Measurements from ENCODE around the gene AIG1. TPM values are rescaled to one million over a fixed set of nuclear protein-coding genes. Genes with fewer than 3 reads are reported as not detected.

The AIG1 gene
- total RNA-seq, 1 donor from 2014 or later: 7.2 TPM

DNA sequence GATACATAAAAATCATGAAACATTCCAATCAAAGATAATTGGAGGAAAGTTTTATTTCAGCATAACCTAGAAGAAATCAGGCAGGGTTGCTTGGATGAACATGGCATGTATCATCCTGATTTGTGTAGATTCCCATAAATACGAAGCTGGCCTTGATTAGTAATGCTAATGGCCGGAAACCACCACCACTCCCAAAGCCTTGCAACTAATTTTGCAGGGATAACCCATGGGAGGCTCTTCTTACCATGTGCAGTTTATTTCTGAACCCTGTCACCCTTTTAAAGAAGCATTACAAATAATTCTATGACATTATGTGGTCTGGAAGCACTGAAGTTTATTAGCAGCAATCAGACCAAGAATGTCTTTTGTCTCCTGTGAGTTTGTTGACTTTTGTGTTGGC is 80.8 kb downstream of the AIG1 start:
- H3K36me3 Mint-ChIP-seq (ENCODE audit: low read depth): peaks cover 15% of the 10 kb centered on the region
- H3K27ac Mint-ChIP-seq: no peak overlapping the region
- intact Hi-C loops (cut with micrococcal nuclease): no loop called here
- no peaks in the 10 kb centered on the region for H3K4me1 Mint-ChIP-seq
- DNase-seq: no peak
- TF ChIP-seq CTCF (IDR thresholded peaks at IDR 0.05): no peak
- no peak for ATAC-seq (ENCODE audit: low read depth)
- H3K27me3 Mint-ChIP-seq: no peaks in the 10 kb centered on the region
- H3K9me3 Mint-ChIP-seq: peaks cover 2% of the 10 kb centered on the region
- ChIA-PET CTCF (no interaction called here), POLR2A (no interaction called here)
- no peak overlapping the region for H3K4me3 Mint-ChIP-seq

DNA sequence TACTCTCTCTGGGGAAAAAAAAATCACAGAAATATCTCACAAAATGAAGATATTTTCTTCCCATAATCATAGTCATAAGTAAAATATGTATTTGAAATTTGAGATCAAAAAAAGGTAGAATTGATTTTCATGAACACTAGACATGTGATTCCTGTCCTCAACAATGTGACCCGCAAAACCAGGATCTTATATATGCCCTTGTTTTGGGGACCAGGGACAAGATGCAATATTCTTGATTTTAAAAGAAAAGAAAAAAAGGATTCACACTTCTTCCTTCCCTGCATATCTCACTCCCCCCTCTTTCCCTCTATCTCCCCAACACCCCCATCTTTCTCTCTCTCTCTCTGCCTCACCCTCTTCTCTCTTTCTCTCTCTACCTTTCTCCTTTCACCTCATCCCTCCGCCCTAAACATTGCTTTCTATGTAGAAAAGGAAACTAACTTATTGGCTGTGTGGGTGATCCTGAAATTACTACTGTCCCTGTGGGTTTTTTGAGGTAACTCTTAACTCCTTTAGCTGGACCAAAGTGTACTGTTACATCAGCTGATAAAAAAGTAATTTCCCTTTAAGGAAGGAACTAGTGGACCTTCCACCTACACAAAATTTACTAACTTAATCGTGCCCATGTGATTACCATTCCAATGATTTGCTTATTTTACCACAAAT is 85.6 kb downstream of the AIG1 start:
- DNase-seq (no peak), ATAC-seq (ENCODE audit: low read depth) (no peak)
- H3K36me3 Mint-ChIP-seq (ENCODE audit: low read depth): no peaks in the 10 kb centered on the region
- no peak overlapping the region for H3K27ac Mint-ChIP-seq
- no peaks in the 10 kb centered on the region for H3K4me1 Mint-ChIP-seq
- ChIA-PET CTCF (no interaction called here), POLR2A (no interaction called here)
- intact Hi-C loops (cut with micrococcal nuclease): no loop called here
- H3K27me3 Mint-ChIP-seq: no peaks in the 10 kb centered on the region
- no peaks in the 10 kb centered on the region for H3K9me3 Mint-ChIP-seq
- no peak for TF ChIP-seq CTCF (IDR thresholded peaks at IDR 0.05)
- no peak overlapping the region for H3K4me3 Mint-ChIP-seq

DNA sequence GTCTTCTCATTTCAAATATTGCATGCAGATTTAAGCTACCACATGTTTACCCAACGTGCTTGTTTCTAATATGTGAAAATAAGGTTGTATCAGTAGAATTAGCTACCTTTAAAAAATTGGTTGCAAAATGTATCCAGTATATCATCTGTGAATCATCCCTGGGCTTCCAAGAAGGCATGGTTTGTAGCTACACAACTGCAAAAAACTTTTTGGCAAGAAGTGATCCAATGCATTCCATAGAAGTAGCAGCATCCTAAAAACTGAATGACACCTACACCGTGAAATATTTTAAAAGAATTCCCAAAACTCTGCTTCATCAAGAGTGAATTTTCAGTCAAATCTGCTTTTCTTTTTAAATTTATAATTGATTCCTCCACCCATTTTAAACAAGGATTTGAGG is 89.1 kb downstream of the AIG1 start:
- Mint-ChIP-seq H3K36me3 (ENCODE audit: low read depth) (no peaks in the 10 kb centered on the region), H3K4me1 (no peaks in the 10 kb centered on the region), H3K4me3 (no peak overlapping the region), H3K27ac (no peak overlapping the region), H3K27me3 (no peaks in the 10 kb centered on the region), H3K9me3 (no peaks in the 10 kb centered on the region)
- DNase-seq: no peak
- no peak for TF ChIP-seq CTCF (IDR thresholded peaks at IDR 0.05)
- ChIA-PET CTCF (no interaction called here), POLR2A (no interaction called here)
- intact Hi-C loops (cut with micrococcal nuclease): no loop called here
- no peak for ATAC-seq (ENCODE audit: low read depth)

GRCh38 chr6:143150281-143150680 is 89.6 kb downstream of the AIG1 start:
- CTCF ChIA-PET: no interaction called here
- no peak for TF ChIP-seq CTCF (IDR thresholded peaks at IDR 0.05)
- Mint-ChIP-seq H3K4me3 (no peak overlapping the region), H3K9me3 (no peaks in the 10 kb centered on the region), H3K27me3 (no peaks in the 10 kb centered on the region), H3K27ac (no peak overlapping the region), H3K4me1 (no peaks in the 10 kb centered on the region), H3K36me3 (ENCODE audit: low read depth) (no peaks in the 10 kb centered on the region)
- ATAC-seq (ENCODE audit: low read depth) (no peak), DNase-seq (no peak)
- intact Hi-C loops (cut with micrococcal nuclease): no loop called here
- POLR2A ChIA-PET: no interaction called here

GRCh38 chr6:143151381-143151780 is 90.7 kb downstream of the AIG1 start:
- Mint-ChIP-seq H3K4me1 (no peaks in the 10 kb centered on the region), H3K27me3 (no peaks in the 10 kb centered on the region), H3K27ac (no peak overlapping the region), H3K36me3 (ENCODE audit: low read depth) (no peaks in the 10 kb centered on the region), H3K9me3 (no peaks in the 10 kb centered on the region), H3K4me3 (no peak overlapping the region)
- intact Hi-C loops (cut with micrococcal nuclease): no loop called here
- no peak for DNase-seq
- TF ChIP-seq CTCF (IDR thresholded peaks at IDR 0.05): no peak
- CTCF ChIA-PET: no interaction called here
- POLR2A ChIA-PET: no interaction called here
- ATAC-seq (ENCODE audit: low read depth): no peak

Measured in activated B cell treated with CpG ODN at 0.5 μM for 24 hours (primary cell).